IMR-90 (cell line): ENCODE measurements around the gene SEC24B. TPM values are rescaled to one million over a fixed set of nuclear protein-coding genes. Genes with fewer than 3 reads are reported as not detected.

Experiments used
- ATAC-seq: fragments of 200-7000 bp; cut with Tn5 transposase; 2 replicates; pipeline ENCODE4 v1.9.1; 2020; ENCODE audit warnings: low read depth, mild to moderate bottlenecking, moderate library complexity
- BruUV-seq: library from RNA; stranded (reverse); fragments of 400-500 nt; replicated peaks from 2 replicates; lab custom pipeline; 2021; lab: Mats Ljungman, UMichigan
- CTCF ChIA-PET: fragments of 300-600 bp; formaldehyde crosslinking; extraction: SDS; loops from one replicate; lab custom pipeline; 2021; ENCODE audit warnings: antibody characterized with exemption; lab: Yijun Ruan, JAX
- POLR2A ChIA-PET: fragments of 300-600 bp; sonication (Branson Sonifier 250); formaldehyde crosslinking; loops from one replicate; lab custom pipeline; 2022; ENCODE audit warnings: antibody characterized with exemption; ENCODE audit not compliant: unreplicated experiment; lab: Charles Lee
- DNase-seq: peaks from one replicate; pipeline ENCODE4 v3.0.0; 2013
- H2AFZ ChIP-seq: replicated peaks from 2 replicates; pipeline ENCODE3; 2013; ENCODE audit warnings: low read length, mild to moderate bottlenecking; ENCODE audit not compliant: poor library complexity
- H2AK5ac ChIP-seq: 2 replicates; pipeline ENCODE4 v1.6.1; 2013; ENCODE audit warnings: low read depth, low read length, inconsistent platforms
- H2AK9ac ChIP-seq: replicated peaks from 2 replicates; pipeline ENCODE3; 2013; ENCODE audit warnings: mild to moderate bottlenecking, low read depth, low read length, moderate library complexity; ENCODE audit not compliant: poor library complexity
- H2BK120ac ChIP-seq: 2 replicates; pipeline ENCODE4 v1.6.1; 2013; ENCODE audit warnings: low read depth, low read length, inconsistent platforms
- H2BK15ac ChIP-seq: 3 replicates; pipeline ENCODE4 v1.6.1; 2013; ENCODE audit warnings: low read depth, low read length, inconsistent platforms
- H2BK20ac ChIP-seq: 2 replicates; pipeline ENCODE4 v1.6.1; 2013; ENCODE audit warnings: low read depth, mild to moderate bottlenecking, inconsistent platforms, low read length, moderate library complexity
- H2BK5ac ChIP-seq: 2 replicates; pipeline ENCODE4 v1.6.1; 2013; ENCODE audit warnings: mild to moderate bottlenecking, low read depth, low read length, inconsistent platforms; ENCODE audit not compliant: poor library complexity, severe bottlenecking
- H3K14ac ChIP-seq: replicated peaks from 2 replicates; pipeline ENCODE4 v1.6.1; 2013; ENCODE audit warnings: low read depth, low read length, inconsistent platforms
- H3K18ac ChIP-seq: 2 replicates; pipeline ENCODE4 v1.6.1; 2013; ENCODE audit warnings: low read depth, low read length, control low read depth
- H3K23ac ChIP-seq: 2 replicates; pipeline ENCODE4 v1.6.1; 2013; ENCODE audit warnings: low read depth, low read length, inconsistent platforms
- H3K27ac ChIP-seq: 2 replicates; pipeline ENCODE4 v1.5.1; 2013; ENCODE audit warnings: mild to moderate bottlenecking, control low read depth, low read length; ENCODE audit not compliant: insufficient read depth
- H3K27me3 ChIP-seq: 2 replicates; pipeline ENCODE4 v1.6.1; 2013; ENCODE audit warnings: low read length; ENCODE audit not compliant: control insufficient read depth, insufficient read depth
- H3K36me3 ChIP-seq: 2 replicates; pipeline ENCODE4 v1.6.1; 2013; ENCODE audit warnings: low read length, mixed read lengths; ENCODE audit not compliant: control insufficient read depth, insufficient read depth
- H3K4ac ChIP-seq: 2 replicates; pipeline ENCODE4 v1.6.1; 2013; ENCODE audit warnings: low read depth, low read length, inconsistent platforms
- H3K4me1 ChIP-seq: 2 replicates; pipeline ENCODE4 v1.6.1; 2013; ENCODE audit warnings: low read length, mixed read lengths; ENCODE audit not compliant: control insufficient read depth, insufficient read depth
- H3K4me2 ChIP-seq: 2 replicates; pipeline ENCODE4 v1.6.1; 2013; ENCODE audit warnings: low read depth, mild to moderate bottlenecking, control low read depth, low read length, moderate library complexity
- H3K4me3 ChIP-seq: 2 replicates; pipeline ENCODE4 v1.5.1; 2013; ENCODE audit warnings: low read depth, mild to moderate bottlenecking, control low read depth, low read length, moderate library complexity; ENCODE audit not compliant: insufficient read depth
- H3K56ac ChIP-seq: 2 replicates; pipeline ENCODE4 v1.6.1; 2013; ENCODE audit warnings: low read length, inconsistent platforms; ENCODE audit not compliant: insufficient read depth; ENCODE audit errors: extremely low read depth
- H3K79me1 ChIP-seq, 2 experiments: 2 replicates each; pipeline ENCODE4 v1.6.1; 2013; ENCODE audit warnings: low read length in 2 of 2, inconsistent platforms in 1 of 2, low read depth in 1 of 2
- H3K9ac ChIP-seq: 2 replicates; pipeline ENCODE4 v1.6.1; 2013; ENCODE audit warnings: low read depth, low read length, control low read depth
- H3K9me1 ChIP-seq: 2 replicates; pipeline ENCODE4 v1.6.1; 2013; ENCODE audit warnings: low read length, inconsistent platforms; ENCODE audit not compliant: insufficient read depth
- H3K9me3 ChIP-seq: 2 replicates; pipeline ENCODE4 v1.6.1; 2013; ENCODE audit warnings: low read length; ENCODE audit not compliant: control insufficient read depth, insufficient read depth
- H4K20me1 ChIP-seq: 2 replicates; pipeline ENCODE4 v1.6.1; 2013; ENCODE audit warnings: low read length, inconsistent platforms; ENCODE audit not compliant: insufficient read depth
- H4K5ac ChIP-seq: 2 replicates; pipeline ENCODE4 v1.6.1; 2013; ENCODE audit warnings: mild to moderate bottlenecking, low read depth, low read length, control low read depth
- H4K8ac ChIP-seq, 2 experiments: 2 replicates each; pipeline ENCODE4 v1.6.1; 2013; ENCODE audit warnings: low read depth in 2 of 2, low read length in 2 of 2, control low read depth in 1 of 2, inconsistent platforms in 1 of 2
- H4K91ac ChIP-seq: 2 replicates; pipeline ENCODE4 v1.6.1; 2013; ENCODE audit warnings: low read depth, low read length, inconsistent platforms; ENCODE audit not compliant: insufficient read depth
- CEBPB ChIP-seq: IDR thresholded peaks from 2 replicates; pipeline ENCODE4 v1.6.1; 2012; ENCODE audit warnings: low read depth, low read length, improper control_type of control experiment
- FOS ChIP-seq: fragments of 150-350 bp; IDR thresholded peaks from 2 replicates; pipeline ENCODE4 v1.6.1; 2016; ENCODE audit warnings: low read depth, low read length
- MAFK ChIP-seq: IDR thresholded peaks from 2 replicates; pipeline ENCODE4 v1.6.1; 2012; ENCODE audit warnings: low read depth, low read length, improper control_type of control experiment
- NFE2L2 ChIP-seq: fragments of 150-350 bp; IDR thresholded peaks from 2 replicates; pipeline ENCODE4 v1.6.1; 2016; ENCODE audit warnings: low read depth, mild to moderate bottlenecking, low read length
- POLR2A ChIP-seq: IDR thresholded peaks from 2 replicates; pipeline ENCODE4 v1.6.1; 2012; ENCODE audit warnings: mild to moderate bottlenecking, low read depth, low read length
- RAD21 ChIP-seq: IDR thresholded peaks from 2 replicates; pipeline ENCODE4 v1.6.1; 2012; ENCODE audit warnings: low read length, improper control_type of control experiment
- RCOR1 ChIP-seq: IDR thresholded peaks from 2 replicates; pipeline ENCODE4 v1.6.1; 2012; ENCODE audit warnings: mild to moderate bottlenecking, low read length, improper control_type of control experiment; ENCODE audit not compliant: insufficient replicate concordance
- WGBS, 2 experiments: methylation state at CpG; one replicate each; pipeline versions ENCODE4 v1.1.5 to v1.1.7; 2013; ENCODE audit warnings: missing lambda C conversion rate in 2 of 2; ENCODE audit not compliant: insufficient read length in 1 of 2; ENCODE audit errors: extremely low coverage in 2 of 2; 5-methylcytosine and 5-hydroxymethylcytosine counted together
- dilution Hi-C: fragments of 300-500 bp; cut with HindIII; formaldehyde crosslinking; loops from one replicate; pipeline ENCODE4 v1.14.3; 2018; ENCODE audit warnings: low sequenced_read_pairs; ENCODE audit not compliant: unreplicated experiment
- in situ Hi-C: fragments of 300-500 bp; cut with MboI; formaldehyde crosslinking; loops from 3 replicates; pipeline ENCODE4 v1.14.3; 2019; ENCODE audit warnings: low sequenced_read_pairs, inconsistent platforms, mixed read lengths
- intact Hi-C: fragments of 100-400 bp; cut with micrococcal nuclease; formaldehyde crosslinking; loops from 2 replicates; pipeline ENCODE4 v1.10.0; 2022
- polyA plus RNA-seq, 3 experiments: library from polyadenylated mRNA; depleted of rRNA; stranded (reverse); fragments of >200 nt; gene quantifications; 2 replicates each; pipeline ENCODE4 v1.2.3, GENCODE V29; 2012; ENCODE audit warnings: low replicate concordance in 1 of 3
- total RNA-seq: library from RNA; depleted of rRNA; stranded (reverse); fragments of >200 nt; gene quantifications from 2 replicates; pipeline ENCODE4 v1.2.3, GENCODE V29; 2012
- TF ChIP-seq, protein P1 (sequence below): fragments of 150-350 bp; IDR thresholded peaks from 2 replicates; pipeline ENCODE4 v1.6.1; 2017; ENCODE audit warnings: mild to moderate bottlenecking, antibody characterized with exemption, low read length, low read depth

SEC24B gene
- total and polyA plus RNA-seq, 2 of the 4 experiments (the other 2 are of a cell fraction), result 19.0 to 27.4 TPM

DNA sequence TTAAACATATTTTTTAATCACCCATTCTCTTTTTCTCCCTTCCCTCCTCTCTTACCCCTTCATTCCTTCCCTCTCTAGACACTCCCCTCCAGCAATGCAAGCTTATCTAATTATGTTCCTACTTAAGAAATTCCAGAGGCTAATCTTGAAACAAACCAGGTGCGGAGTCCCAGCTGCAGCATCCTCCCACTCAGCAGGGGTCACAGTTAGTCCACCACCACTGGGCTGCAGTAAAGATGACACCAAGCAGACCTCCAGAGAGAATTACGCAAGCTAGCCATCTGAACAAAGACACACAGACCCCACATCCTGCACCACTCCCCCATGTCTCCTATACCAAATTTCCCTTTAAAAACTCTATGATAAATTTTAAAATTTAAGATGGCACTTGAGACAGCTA, 13.9 kb upstream of the SEC24B start:
- no peak for TF ChIP-seq MAFK
- TF ChIP-seq RAD21, result no peak
- TF ChIP-seq NFE2L2, result no peak
- no peak for TF ChIP-seq POLR2A
- TF ChIP-seq, protein P1, sequence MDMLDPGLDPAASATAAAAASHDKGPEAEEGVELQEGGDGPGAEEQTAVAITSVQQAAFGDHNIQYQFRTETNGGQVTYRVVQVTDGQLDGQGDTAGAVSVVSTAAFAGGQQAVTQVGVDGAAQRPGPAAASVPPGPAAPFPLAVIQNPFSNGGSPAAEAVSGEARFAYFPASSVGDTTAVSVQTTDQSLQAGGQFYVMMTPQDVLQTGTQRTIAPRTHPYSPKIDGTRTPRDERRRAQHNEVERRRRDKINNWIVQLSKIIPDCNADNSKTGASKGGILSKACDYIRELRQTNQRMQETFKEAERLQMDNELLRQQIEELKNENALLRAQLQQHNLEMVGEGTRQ, result no peak
- TF ChIP-seq CEBPB, result no peak
- no peak for TF ChIP-seq FOS
- no peak for TF ChIP-seq RCOR1
- Histone ChIP-seq H4K5ac (no peak overlapping the region), H3K36me3 (no peaks in the 10 kb centered on the region), H3K9me3 (no peaks in the 10 kb centered on the region), H3K18ac (no peak overlapping the region), H3K4me1 (no peaks in the 10 kb centered on the region), H3K4me2 (no peak overlapping the region), H3K9me1 (no peaks in the 10 kb centered on the region), H2AFZ (no peak overlapping the region), H4K91ac (no peak overlapping the region), H3K4me3 (no peak overlapping the region), H2BK20ac (no peak overlapping the region), H3K14ac (no peak overlapping the region), H2BK15ac (no peak overlapping the region), H3K79me1 (no peaks in the 10 kb centered on the region), H3K4ac (no peak overlapping the region), H2BK5ac (no peak overlapping the region), H2AK9ac (no peak overlapping the region), H3K9ac (no peak overlapping the region), H3K27ac (no peak overlapping the region), H2BK120ac (no peak overlapping the region), H4K8ac (no peak overlapping the region), H3K56ac (no peak overlapping the region), H4K20me1 (no peaks in the 10 kb centered on the region), H2AK5ac (no peak overlapping the region), H3K27me3 (no peaks in the 10 kb centered on the region; the same call in 1 of the 2 replicates), H3K23ac (no peak overlapping the region)
- DNase-seq (no peak), ATAC-seq (no peak)
- POLR2A ChIA-PET, result no interaction called here
- dilution Hi-C loops, result no loop called here
- no TSS peak for BruUV-seq
- CTCF ChIA-PET, result interaction anchor here (0.6 to 0.9 kb wide), 3 partner anchors 9 to 283 kb away, joined by 3 to 8 read pairs (median 4); no protein-coding TSS in a partner anchor
- in situ Hi-C loops, result loop anchor here (10.0 to 25.0 kb wide), 2 partner anchors 395 to 1093 kb away; partner anchors contain the start of gene GAR1
- intact Hi-C loops, result loop anchor here (5.0 to 10.0 kb wide), 2 partner anchors 238 to 1095 kb away; no protein-coding TSS in a partner anchor
- WGBS, 2 experiments, result no CpG with 5 or more reads among the region's 2 CpGs
